ENCODE results near the gene CCDC144A. TPM values are rescaled to one million over a fixed set of nuclear protein-coding genes. Genes with fewer than 3 reads are reported as not detected.
"Not testable (repeated sequence)": the region's sequence is repeated elsewhere in the genome, so short reads cannot be mapped to it uniquely, and the experiment has no call there.

Gene CCDC144A
- total RNA-seq, 1 donor from 2014 or later = 1.2 TPM

- H3K9me3 Mint-ChIP-seq (ENCODE audit: low read depth); H3K36me3 Mint-ChIP-seq (ENCODE audit: insufficient read depth); DNase-seq (ENCODE audit: low spot score, unreplicated experiment); H3K4me1 Mint-ChIP-seq (ENCODE audit: low read depth); H3K27ac Mint-ChIP-seq; H3K4me3 Mint-ChIP-seq (ENCODE audit: low read depth): not testable (repeated sequence)
- H3K27me3 Mint-ChIP-seq = peaks cover 18% of the 10 kb centered on the region
Observed at GRCh38 chr17:16687151-16687550, 2.9 kb upstream of the CCDC144A start.

- H3K4me3 Mint-ChIP-seq (ENCODE audit: low read depth); H3K36me3 Mint-ChIP-seq (ENCODE audit: insufficient read depth); H3K27ac Mint-ChIP-seq; H3K4me1 Mint-ChIP-seq (ENCODE audit: low read depth); H3K9me3 Mint-ChIP-seq (ENCODE audit: low read depth); DNase-seq (ENCODE audit: low spot score, unreplicated experiment); H3K27me3 Mint-ChIP-seq: not testable (repeated sequence)
Observed at GRCh38 chr17:16690447-16690846, 406 bp downstream of the CCDC144A start.

GRCh38 chr17:16697603-16698002 is 7.6 kb downstream of the CCDC144A start:
- not testable (repeated sequence) for H3K4me1 Mint-ChIP-seq (ENCODE audit: low read depth); H3K4me3 Mint-ChIP-seq (ENCODE audit: low read depth); H3K27me3 Mint-ChIP-seq; H3K27ac Mint-ChIP-seq; H3K36me3 Mint-ChIP-seq (ENCODE audit: insufficient read depth); H3K9me3 Mint-ChIP-seq (ENCODE audit: low read depth); DNase-seq (ENCODE audit: low spot score, unreplicated experiment)

- DNase-seq (ENCODE audit: low spot score, unreplicated experiment); H3K4me1 Mint-ChIP-seq (ENCODE audit: low read depth); H3K9me3 Mint-ChIP-seq (ENCODE audit: low read depth); H3K36me3 Mint-ChIP-seq (ENCODE audit: insufficient read depth): not testable (repeated sequence)
- peak overlapping the region; percentile 17 for H3K4me3 Mint-ChIP-seq (ENCODE audit: low read depth)
- peaks cover 45% of the 10 kb centered on the region for H3K27me3 Mint-ChIP-seq
- H3K27ac Mint-ChIP-seq = peak overlapping the region; percentile 42
Observed at GRCh38 chr17:16745492-16746203, 55.6 kb downstream of the CCDC144A start.

- not testable (repeated sequence) for DNase-seq (ENCODE audit: low spot score, unreplicated experiment); H3K4me3 Mint-ChIP-seq (ENCODE audit: low read depth); H3K27ac Mint-ChIP-seq; H3K4me1 Mint-ChIP-seq (ENCODE audit: low read depth); H3K36me3 Mint-ChIP-seq (ENCODE audit: insufficient read depth); H3K9me3 Mint-ChIP-seq (ENCODE audit: low read depth)
- H3K27me3 Mint-ChIP-seq = peaks cover 48% of the 10 kb centered on the region
Observed at GRCh38 chr17:16746571-16746970, 56.5 kb downstream of the CCDC144A start.

- H3K36me3 Mint-ChIP-seq (ENCODE audit: insufficient read depth); H3K9me3 Mint-ChIP-seq (ENCODE audit: low read depth); DNase-seq (ENCODE audit: low spot score, unreplicated experiment); H3K27ac Mint-ChIP-seq; H3K4me1 Mint-ChIP-seq (ENCODE audit: low read depth); H3K4me3 Mint-ChIP-seq (ENCODE audit: low read depth): not testable (repeated sequence)
- peaks cover 36% of the 10 kb centered on the region for H3K27me3 Mint-ChIP-seq
Observed at GRCh38 chr17:16750515-16750914, 60.5 kb downstream of the CCDC144A start.

GRCh38 chr17:16751224-16751923 is 61.3 kb downstream of the CCDC144A start:
- H3K9me3 Mint-ChIP-seq (ENCODE audit: low read depth); H3K4me3 Mint-ChIP-seq (ENCODE audit: low read depth); H3K27ac Mint-ChIP-seq; H3K4me1 Mint-ChIP-seq (ENCODE audit: low read depth); H3K36me3 Mint-ChIP-seq (ENCODE audit: insufficient read depth): not testable (repeated sequence)
- peak; percentile 61 for TF ChIP-seq CTCF (IDR thresholded peaks at IDR 0.05; ENCODE audit: unreplicated experiment)
- H3K27me3 Mint-ChIP-seq = peaks cover 27% of the 10 kb centered on the region
- DNase-seq (ENCODE audit: low spot score, unreplicated experiment) = peak; percentile 12

- H3K27me3 Mint-ChIP-seq = peaks cover 24% of the 10 kb centered on the region
- H3K27ac Mint-ChIP-seq; H3K4me3 Mint-ChIP-seq (ENCODE audit: low read depth); H3K36me3 Mint-ChIP-seq (ENCODE audit: insufficient read depth); H3K9me3 Mint-ChIP-seq (ENCODE audit: low read depth); H3K4me1 Mint-ChIP-seq (ENCODE audit: low read depth); DNase-seq (ENCODE audit: low spot score, unreplicated experiment): not testable (repeated sequence)
Observed at GRCh38 chr17:16751924-16752287, 61.9 kb downstream of the CCDC144A start.

GRCh38 chr17:16757520-16757919 is 67.5 kb downstream of the CCDC144A start:
- not testable (repeated sequence) for H3K9me3 Mint-ChIP-seq (ENCODE audit: low read depth); DNase-seq (ENCODE audit: low spot score, unreplicated experiment); H3K36me3 Mint-ChIP-seq (ENCODE audit: insufficient read depth); H3K4me3 Mint-ChIP-seq (ENCODE audit: low read depth); H3K27me3 Mint-ChIP-seq; H3K27ac Mint-ChIP-seq; H3K4me1 Mint-ChIP-seq (ENCODE audit: low read depth)

- H3K4me1 Mint-ChIP-seq (ENCODE audit: low read depth); H3K27ac Mint-ChIP-seq; H3K9me3 Mint-ChIP-seq (ENCODE audit: low read depth); H3K4me3 Mint-ChIP-seq (ENCODE audit: low read depth); H3K36me3 Mint-ChIP-seq (ENCODE audit: insufficient read depth); DNase-seq (ENCODE audit: low spot score, unreplicated experiment); H3K27me3 Mint-ChIP-seq: not testable (repeated sequence)
Observed at GRCh38 chr17:16758177-16758576, 68.1 kb downstream of the CCDC144A start.

- DNase-seq (ENCODE audit: low spot score, unreplicated experiment); H3K27me3 Mint-ChIP-seq; H3K9me3 Mint-ChIP-seq (ENCODE audit: low read depth); H3K36me3 Mint-ChIP-seq (ENCODE audit: insufficient read depth): not testable (repeated sequence)
- Mint-ChIP-seq H3K27ac (peak overlapping the region; percentile 90), H3K4me3 (ENCODE audit: low read depth) (peak overlapping the region; percentile 17), H3K4me1 (ENCODE audit: low read depth) (peaks cover 15% of the 10 kb centered on the region)
Observed at GRCh38 chr17:16768290-16769175, 78.5 kb downstream of the CCDC144A start.
